UCSD-AML1 (cell line): ENCODE results near the gene EXOC4.
A peak's percentile ranks its signal among the peaks of the same experiment; 100 is the strongest.

Source experiments
- DNase-seq: peaks from one replicate; lab custom pipeline; 2025; ENCODE audit not compliant: unreplicated experiment; lab: John Stamatoyannopoulos, UW

The EXOC4 gene

GRCh38 chr7:133853706-133854276, 600.9 kb downstream of the EXOC4 start:
- DNase-seq, result peak; percentile 10

- no peak for DNase-seq
These were observed 601.9 kb downstream of the EXOC4 start for GRCh38 chr7:133854739-133855138.

GRCh38 chr7:133857376-133858119, 604.7 kb downstream of the EXOC4 start:
- DNase-seq, result no peak

GRCh38 chr7:133858311-133858710, 605.4 kb downstream of the EXOC4 start:
- no peak for DNase-seq

GRCh38 chr7:133859231-133859630, 606.4 kb downstream of the EXOC4 start:
- no peak for DNase-seq

GRCh38 chr7:133859871-133860450, 607.1 kb downstream of the EXOC4 start:
- DNase-seq, result no peak

GRCh38 chr7:133860628-133861335, 607.9 kb downstream of the EXOC4 start:
- no peak for DNase-seq

- no peak for DNase-seq
These were observed 609.0 kb downstream of the EXOC4 start for GRCh38 chr7:133861876-133862275.

- DNase-seq, result no peak
These were observed 610.6 kb downstream of the EXOC4 start for GRCh38 chr7:133863362-133864061.

- DNase-seq, result no peak
These were observed 616.7 kb downstream of the EXOC4 start for GRCh38 chr7:133869556-133869955.

- DNase-seq, result no peak
These were observed 618.9 kb downstream of the EXOC4 start for GRCh38 chr7:133871757-133872156.

GRCh38 chr7:133873187-133873586, 620.3 kb downstream of the EXOC4 start:
- no peak for DNase-seq

GRCh38 chr7:133873631-133874030, 620.8 kb downstream of the EXOC4 start:
- no peak for DNase-seq

GRCh38 chr7:133883591-133883990, 630.7 kb downstream of the EXOC4 start:
- DNase-seq, result no peak

- DNase-seq, result no peak
These were observed 632.3 kb downstream of the EXOC4 start for GRCh38 chr7:133885213-133885612.

- DNase-seq, result no peak
These were observed 633.2 kb downstream of the EXOC4 start for GRCh38 chr7:133886086-133886485.

GRCh38 chr7:133886797-133887196, 633.9 kb downstream of the EXOC4 start:
- DNase-seq, result no peak

GRCh38 chr7:133887459-133887858, 634.6 kb downstream of the EXOC4 start:
- no peak for DNase-seq

- DNase-seq, result no peak
These were observed 635.4 kb downstream of the EXOC4 start for GRCh38 chr7:133888061-133888930.

- no peak for DNase-seq
These were observed 651.9 kb downstream of the EXOC4 start for GRCh38 chr7:133904776-133905175.
